GM18867 (cell line): ENCODE results near the gene PAX2.
"Not testable (repeated sequence)": the region's sequence is repeated elsewhere in the genome, so short reads cannot be mapped to it uniquely, and the experiment has no call there.

ENCODE experiments used
- ATAC-seq: cut with Tn5 transposase; IDR thresholded peaks from one replicate; pipeline ENCODE4 v1.9.1; 2021; ENCODE audit warnings: mild to moderate bottlenecking, moderate library complexity; ENCODE audit not compliant: unreplicated experiment

Gene PAX2

GRCh38 chr10:100744987-100745881 is at the start of gene PAX2:
Gene PAX2, plus strand, starts transcription at chr10:100745582. Its CDS starts 679 bp downstream, at chr10:100746261.
- ATAC-seq = no peak

DNA sequence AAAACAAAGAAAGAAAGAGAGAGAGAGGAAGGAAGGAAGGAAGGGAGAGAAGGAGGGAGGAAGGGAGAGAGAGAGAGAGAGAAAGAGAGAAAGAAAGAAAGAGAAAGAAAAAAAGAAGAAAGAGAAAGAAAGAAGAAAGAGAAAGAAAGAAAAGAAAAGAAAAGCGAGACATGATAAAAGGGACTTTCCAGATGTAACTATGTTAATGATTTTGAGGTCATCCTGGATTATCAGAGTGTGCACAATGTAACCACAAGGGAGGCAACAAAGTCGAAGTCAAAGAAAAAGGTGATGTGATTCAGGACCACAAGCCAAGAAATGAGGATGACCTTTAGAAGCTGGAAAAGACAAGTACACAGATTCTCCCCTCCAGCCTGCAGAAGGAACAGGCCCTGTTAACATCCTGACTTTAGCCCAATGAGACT is 48.9 kb upstream of the PAX2 start:
- no peak for ATAC-seq

DNA sequence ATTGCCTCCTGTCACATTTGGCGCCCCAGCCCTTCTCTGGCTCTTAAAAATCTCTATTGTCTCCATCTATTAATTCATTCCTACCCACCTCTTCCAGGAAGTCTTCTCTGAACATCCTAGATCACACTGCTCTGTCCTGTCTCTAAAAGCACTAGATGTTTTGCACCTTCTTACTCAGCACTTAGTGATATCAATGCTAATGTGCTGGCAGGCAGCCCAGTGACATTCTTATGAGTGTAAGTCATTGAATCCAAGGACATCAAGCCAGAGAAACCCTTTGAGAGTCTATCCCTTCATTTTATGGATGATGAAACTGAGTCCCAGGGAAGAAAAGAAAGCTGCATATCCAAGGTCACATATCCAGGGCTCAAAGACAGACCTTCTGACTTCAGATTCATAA is 48.3 kb upstream of the PAX2 start:
- ATAC-seq = no peak

DNA sequence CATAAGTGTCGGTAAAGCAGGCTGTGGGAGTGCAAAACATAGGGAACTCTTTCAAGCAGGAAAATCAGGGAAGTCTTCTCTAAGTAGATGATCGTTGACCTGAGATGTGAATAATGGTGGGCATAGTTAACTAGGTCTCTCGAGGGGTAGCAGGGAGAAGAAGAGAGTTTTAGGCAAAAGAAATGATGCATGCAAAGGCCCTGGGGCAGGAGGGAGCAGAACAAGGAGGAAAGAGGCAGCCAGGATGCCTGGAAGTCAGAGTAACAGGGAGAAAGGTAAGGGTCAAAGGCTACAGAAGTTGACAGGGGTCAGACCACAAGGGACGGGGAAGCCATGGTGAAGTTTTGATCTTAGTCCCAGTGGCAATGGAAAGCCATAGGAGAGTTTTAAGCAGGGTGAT is 47.8 kb upstream of the PAX2 start:
- no peak for ATAC-seq

DNA sequence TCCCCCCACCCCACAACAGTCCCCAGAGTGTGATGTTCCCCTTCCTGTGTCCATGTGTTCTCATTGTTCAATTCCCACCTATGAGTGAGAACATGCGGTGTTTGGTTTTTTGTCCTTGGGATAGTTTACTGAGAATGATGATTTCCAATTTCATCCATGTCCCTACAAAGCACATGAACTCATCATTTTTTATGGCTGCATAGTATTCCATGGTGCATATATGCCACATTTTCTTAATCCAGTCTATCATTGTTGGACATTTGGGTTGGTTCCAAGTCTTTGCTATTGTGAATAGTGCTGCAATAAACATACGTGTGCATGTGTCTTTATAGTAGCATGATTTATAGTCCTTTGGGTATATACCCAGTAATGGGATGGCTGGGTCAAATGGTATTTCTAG is 43.7 kb upstream of the PAX2 start:
- not testable (repeated sequence) for ATAC-seq

GRCh38 chr10:100705139-100705538 is 40.2 kb upstream of the PAX2 start:
- ATAC-seq = no peak

GRCh38 chr10:100707261-100707848 is 38.0 kb upstream of the PAX2 start:
- no peak for ATAC-seq

DNA sequence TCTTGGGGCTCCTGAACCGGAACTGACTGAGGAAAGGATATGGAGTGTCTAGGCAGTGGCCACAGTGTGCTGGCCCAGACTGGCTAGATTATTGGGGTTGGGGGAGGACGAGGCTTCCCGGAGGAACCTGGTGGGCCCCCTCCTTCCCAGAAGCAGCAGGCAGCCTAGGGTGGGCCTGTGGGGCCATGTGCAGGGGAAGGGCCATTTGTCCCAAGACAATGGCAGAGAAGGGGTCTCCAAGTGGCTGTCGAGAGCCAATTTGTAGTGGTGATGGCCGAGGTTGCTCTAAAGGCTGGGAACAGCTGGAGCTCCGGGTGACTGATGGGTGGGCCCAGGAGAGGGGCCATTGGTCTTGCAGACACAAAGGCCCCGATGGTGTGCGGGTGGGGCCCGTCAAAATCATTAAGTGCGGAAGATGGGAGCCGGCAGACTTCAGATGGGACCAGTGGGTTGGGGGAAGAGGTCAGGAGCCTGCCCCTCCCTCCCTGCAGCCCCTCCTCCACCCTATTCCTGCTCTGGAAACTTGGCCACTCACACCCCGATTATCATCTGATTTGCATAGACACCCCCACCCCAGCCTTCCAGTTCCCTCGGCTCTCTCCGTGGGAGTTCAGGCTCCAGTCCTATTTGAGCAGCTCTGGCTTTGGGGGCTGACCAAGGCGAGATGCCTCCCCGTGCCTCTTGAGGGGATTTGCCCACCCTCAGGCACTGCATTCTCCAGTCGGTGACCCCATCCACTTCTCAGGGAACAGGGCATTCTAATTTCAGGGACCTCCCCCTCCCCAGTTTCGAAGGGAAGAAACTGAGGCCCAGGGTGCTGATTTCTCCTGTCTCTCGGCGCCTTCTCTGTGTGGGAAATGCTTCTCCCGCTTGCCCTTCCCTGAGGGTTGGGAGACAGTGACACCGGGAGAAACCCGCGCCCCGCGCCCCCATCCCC is 36.0 kb upstream of the PAX2 start:
- ATAC-seq = no peak

DNA sequence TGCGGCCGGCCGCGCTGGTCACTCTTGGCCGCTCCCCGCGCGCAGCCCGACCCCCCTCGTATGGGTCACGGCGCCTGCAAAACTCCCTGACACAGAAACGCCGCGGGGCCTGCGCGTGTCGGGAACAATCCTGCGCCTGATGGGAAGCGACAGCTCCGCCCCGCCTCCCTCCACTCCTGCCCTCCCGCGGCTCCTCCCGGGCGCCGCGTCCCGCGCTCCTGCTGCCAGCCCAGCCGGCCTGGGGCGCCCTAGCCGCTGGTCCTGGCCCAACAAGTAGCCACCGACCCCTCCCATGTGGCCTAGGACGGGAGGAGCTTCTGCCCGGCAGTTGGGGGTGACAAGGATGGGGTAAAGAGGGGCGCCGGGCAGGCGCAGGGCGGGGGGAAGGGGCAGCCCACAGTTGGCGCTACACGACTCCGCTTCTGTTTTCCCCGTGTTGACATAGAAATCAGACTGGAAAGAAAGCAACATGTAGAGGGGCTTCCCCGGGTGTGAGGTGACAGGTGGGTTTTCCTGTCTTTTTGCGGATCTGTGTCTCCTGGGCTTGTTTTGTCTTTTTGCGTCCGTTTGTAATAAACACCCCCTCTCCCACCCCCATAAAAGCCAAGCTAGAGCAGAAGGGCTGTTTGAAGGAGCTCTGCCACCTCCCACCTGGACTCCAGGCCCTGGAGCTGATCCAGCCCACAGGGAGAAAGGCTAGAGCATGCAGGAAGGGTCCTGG is 35.1 kb upstream of the PAX2 start:
- ATAC-seq = no peak

DNA sequence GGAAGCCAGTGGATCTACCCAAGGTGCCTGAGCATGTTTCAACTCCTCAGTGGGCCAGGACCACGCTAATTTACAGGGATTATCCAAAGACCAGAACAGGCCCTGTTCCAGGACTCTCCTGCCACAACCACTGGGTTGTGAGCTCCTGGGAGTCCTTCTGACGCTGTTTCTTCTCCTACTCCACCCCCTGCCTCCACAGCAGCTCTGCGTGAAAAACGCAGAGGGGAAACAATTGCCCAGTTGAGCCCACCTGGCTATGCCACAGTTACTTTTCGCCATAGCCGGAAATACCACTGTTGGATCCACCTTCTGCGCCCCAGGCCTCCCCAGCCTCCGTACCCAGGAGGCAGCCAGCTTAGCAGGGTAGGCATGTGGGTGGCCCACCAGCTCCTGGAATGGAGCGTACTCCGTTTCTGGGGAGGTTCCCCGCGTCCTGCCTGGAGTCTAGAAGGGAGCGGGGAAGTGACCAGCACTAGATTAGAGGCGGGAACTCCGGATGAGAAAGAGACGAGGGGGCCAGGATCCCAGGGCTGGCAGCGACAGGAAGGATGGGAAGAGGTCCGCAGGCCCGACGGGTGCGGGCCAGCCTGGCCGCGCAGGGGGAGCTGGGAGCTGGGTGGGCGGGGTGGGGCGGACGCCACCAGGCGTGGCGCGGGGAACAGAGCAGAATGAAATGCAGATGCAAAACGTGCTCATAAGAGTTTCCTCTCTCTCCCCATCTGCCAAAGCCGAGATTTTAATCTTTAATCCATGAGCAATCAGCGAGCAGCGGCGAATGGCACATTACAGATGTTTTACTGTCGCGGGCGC is 32.1 kb upstream of the PAX2 start:
- ATAC-seq = no peak

GRCh38 chr10:100713859-100714565 is 31.4 kb upstream of the PAX2 start:
- no peak for ATAC-seq

GRCh38 chr10:100714566-100714950 is 30.8 kb upstream of the PAX2 start:
- no peak for ATAC-seq

- no peak for ATAC-seq
These were observed 30.3 kb upstream of the PAX2 start for GRCh38 chr10:100715101-100715444.

DNA sequence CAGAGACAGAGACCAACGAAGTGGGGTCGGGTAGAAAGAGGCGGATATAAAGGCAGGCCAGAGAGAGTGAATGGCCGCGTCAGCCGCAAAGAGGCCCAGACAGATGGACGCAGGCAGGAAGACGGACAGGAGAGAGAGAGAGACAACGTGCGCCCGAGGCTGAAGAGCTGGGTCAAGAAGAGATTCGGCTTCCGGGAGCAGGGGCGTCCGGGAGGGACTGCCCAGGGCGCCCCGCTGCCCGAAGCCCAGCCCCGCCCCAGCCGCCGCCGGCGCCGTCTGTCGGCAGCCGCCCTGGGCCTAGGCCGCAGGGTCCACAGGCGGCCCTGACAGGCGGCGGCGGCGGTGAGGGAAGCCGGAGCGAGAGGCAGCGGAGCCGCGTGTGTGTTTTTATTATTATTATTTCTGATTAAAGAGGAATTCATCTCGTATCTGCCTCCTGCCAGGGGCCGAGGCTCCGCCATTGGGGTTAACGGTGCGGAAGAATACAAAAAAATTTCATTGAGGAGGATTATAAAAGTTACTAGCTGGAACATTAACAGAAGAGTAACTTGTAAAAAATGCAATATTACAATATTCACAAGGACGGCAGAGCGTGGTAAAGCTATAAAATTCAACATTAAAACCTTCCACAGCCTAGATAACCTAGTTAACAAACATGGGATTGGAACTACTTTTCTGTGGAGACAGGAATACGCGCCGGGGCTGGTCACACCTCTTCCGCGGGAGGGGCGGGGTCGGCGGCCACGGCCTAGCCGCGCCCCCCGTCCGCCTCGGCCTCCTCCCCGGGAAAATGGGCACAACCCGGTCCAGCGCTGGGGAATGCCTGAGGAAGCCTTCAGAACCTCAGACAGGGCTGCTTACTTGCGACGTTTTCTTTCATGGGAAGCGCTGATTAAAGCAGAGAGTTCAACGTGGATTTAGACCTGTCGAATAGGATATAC is 29.7 kb upstream of the PAX2 start:
- no peak for ATAC-seq

- no peak for ATAC-seq
These were observed 28.2 kb upstream of the PAX2 start for GRCh38 chr10:100717166-100717565.

GRCh38 chr10:100718197-100718742 is 27.1 kb upstream of the PAX2 start:
- ATAC-seq = no peak

DNA sequence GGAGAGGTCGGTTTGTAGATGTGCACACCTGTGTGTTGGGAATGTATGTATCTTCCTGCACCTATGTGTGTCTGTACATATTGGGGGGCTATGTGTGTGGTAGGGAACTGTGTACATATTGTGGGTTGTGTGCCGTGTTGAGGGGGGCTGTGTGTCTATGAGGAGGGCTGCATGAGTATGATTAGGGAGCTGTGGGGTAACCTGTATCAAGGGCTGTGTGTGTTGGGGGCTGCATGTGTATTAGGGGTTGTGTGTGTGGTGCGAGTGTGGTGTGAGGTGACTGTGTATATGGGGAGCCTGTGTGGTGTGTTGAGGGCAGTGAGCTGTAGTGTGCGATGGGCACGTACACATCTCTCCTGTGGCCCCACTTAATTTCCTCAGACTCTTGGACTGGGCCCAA is 22.2 kb upstream of the PAX2 start:
- no peak for ATAC-seq
